SHP77 (cell line): ENCODE results near the gene PATZ1.
"Not testable (repeated sequence)": the region's sequence is repeated elsewhere in the genome, so short reads cannot be mapped to it uniquely, and the experiment has no call there.

ENCODE experiments used
- DNase-seq, 2 experiments: peaks; one replicate each; lab custom pipeline; 2025; lab: John Stamatoyannopoulos, UW

PATZ1 gene, protein sequence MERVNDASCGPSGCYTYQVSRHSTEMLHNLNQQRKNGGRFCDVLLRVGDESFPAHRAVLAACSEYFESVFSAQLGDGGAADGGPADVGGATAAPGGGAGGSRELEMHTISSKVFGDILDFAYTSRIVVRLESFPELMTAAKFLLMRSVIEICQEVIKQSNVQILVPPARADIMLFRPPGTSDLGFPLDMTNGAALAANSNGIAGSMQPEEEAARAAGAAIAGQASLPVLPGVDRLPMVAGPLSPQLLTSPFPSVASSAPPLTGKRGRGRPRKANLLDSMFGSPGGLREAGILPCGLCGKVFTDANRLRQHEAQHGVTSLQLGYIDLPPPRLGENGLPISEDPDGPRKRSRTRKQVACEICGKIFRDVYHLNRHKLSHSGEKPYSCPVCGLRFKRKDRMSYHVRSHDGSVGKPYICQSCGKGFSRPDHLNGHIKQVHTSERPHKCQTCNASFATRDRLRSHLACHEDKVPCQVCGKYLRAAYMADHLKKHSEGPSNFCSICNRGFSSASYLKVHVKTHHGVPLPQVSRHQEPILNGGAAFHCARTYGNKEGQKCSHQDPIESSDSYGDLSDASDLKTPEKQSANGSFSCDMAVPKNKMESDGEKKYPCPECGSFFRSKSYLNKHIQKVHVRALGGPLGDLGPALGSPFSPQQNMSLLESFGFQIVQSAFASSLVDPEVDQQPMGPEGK

GRCh38 chr22:31346255-31346732 is at the start of gene PATZ1:
Gene PATZ1 (minus strand): TSS chr22:31346346. CDS start chr22:31345602, 744 bp downstream.
- DNase-seq: peak; percentile 73 to 80

DNA sequence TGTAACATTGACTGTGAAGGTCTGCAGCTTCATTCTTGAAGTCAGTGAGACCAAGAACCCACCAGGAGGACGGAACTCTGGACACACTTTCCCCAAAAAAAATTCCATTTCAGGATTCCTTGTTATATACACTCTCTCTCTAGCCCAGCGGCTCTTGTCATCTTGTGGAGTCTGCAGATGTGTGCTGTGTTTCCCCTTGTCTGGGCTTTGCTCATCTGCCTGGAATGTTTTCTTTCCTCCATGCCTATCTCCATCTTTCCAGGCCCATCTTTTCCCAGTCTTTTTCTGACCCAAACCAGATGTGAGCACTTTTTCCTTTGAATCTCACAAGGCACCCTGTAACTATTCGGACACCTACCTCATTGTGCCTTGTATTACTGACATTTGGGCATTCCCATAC is 48.2 kb upstream of the PATZ1 start:
- no peak for DNase-seq

- no peak for DNase-seq
Observed at GRCh38 chr22:31393893-31394292, 47.7 kb upstream of the PATZ1 start.

GRCh38 chr22:31378651-31379050 is 32.5 kb upstream of the PATZ1 start:
- DNase-seq: not testable (repeated sequence)

DNA sequence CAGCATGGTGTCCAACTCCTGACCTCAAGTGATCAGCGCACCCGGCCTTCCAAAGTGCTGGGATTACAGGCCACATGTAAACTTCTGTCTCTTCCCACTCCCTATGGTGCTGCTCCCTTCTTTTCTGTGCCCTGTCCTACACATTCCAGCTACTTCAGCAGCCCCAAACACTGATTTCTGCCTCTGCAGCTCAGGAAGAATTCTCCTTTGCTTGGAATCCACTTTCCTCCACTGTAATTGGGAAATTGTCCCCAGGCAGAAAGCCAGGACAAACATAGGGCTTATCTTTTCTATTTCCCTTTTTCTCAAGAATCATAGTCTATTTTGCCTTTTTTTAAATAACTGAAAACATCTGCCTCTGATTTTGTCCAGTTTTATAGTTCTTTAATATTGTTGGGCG is 32.0 kb upstream of the PATZ1 start:
- DNase-seq: no peak

DNA sequence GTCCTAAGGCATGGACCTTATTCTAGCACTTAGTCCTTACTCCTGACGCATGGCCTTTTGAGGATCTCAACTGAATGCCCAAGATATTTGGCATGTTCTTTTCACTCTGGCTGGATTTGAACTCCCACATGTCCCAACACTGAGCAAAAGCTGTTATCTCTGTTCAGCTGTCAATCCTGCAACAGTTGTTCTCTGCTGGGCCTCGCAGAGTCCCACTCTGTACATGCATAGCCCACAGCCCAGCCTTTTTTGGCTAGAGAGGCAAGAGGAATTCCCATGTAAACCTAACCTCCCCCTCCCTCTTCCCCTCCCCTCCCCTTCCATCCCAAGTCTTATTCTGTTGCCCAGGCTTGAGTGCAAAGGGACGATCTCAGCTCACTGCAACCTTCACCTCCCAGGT is 31.5 kb upstream of the PATZ1 start:
- DNase-seq: no peak

GRCh38 chr22:31367426-31367825 is 21.3 kb upstream of the PATZ1 start:
- no peak for DNase-seq

GRCh38 chr22:31363885-31364465 is 17.8 kb upstream of the PATZ1 start:
- no peak for DNase-seq

- DNase-seq: no peak
Observed at GRCh38 chr22:31361743-31362142, 15.6 kb upstream of the PATZ1 start.

DNA sequence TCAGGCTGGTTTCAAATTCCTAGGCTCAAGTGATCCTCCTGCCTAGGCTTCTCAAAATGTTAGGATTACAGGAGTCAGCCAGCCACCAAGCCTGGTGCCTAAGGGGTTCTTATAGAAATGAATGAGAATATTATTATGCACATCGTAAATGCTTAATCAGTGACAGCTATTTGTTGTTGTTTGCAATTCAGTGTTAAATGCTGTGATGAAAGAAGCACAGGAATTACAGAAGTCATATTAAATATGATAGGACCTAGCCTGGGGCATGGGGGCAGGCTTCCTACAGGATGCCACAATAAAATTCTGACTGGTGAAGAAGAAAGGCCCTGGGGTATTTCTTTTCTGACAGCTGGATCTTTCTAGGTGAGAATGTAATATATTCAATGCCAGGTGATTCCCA is 13.9 kb upstream of the PATZ1 start:
- no peak for DNase-seq

- no peak for DNase-seq
Observed at GRCh38 chr22:31354515-31354914, 8.4 kb upstream of the PATZ1 start.

DNA sequence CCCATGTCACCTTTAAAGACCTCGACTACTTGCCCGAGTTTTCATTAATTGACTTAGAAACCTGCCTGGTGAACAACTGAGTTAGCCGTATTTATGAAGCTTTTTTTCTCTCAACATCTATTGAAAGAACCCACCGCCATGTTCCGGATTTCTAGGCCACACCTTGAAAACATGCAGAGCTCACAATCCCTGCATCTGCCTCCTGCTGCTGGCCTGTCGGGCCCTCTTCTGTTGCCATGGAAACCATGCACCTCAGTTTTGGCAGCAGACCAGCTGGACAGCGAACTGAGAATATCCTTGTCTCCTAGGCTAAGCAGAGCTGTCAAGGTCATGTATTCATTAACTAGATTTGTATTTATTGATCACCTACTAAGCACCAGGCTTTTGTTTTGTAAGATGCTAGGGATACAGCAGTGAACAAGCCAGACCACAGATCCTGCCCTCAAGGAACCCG is 4.3 kb upstream of the PATZ1 start:
- DNase-seq: peak; percentile 85 to 92

GRCh38 chr22:31349960-31350359 is 3.8 kb upstream of the PATZ1 start:
- DNase-seq: no peak

DNA sequence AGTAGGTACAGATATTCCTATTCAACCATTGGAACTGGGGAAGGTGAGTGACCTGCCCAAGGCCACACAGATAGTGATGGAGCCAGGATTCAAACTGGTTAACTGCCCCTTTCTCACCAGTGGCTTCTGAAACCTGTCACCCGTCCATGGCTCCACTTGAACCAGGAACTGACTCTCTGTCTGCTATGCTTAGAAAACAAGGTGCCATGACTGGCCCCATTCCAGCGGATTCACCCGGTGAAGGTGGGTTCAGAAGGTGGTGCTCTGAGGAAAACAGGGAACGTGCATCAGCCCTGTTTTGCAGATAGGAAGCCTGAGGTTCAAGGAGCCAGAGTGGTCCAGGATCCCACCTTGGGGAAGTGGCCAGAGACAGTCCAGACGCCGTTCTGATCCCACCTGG is 2.6 kb upstream of the PATZ1 start:
- no peak for DNase-seq

DNA sequence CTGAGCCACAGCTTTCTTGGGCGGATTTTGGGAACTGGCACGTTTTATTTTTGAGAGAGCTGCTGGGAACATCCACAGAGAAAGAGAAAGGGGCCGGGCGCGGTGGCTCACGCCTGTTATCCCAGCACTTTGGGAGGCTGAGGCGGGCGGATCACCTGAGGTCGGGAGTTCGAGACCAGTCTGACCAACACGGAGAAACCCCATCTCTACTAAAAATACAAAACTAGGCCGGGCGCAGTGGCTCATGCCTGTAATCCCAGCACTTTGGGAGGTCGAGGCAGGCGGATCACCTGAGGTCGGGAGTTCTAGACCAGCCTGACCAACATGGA is 1.8 kb upstream of the PATZ1 start:
- DNase-seq: not testable (repeated sequence)

DNA sequence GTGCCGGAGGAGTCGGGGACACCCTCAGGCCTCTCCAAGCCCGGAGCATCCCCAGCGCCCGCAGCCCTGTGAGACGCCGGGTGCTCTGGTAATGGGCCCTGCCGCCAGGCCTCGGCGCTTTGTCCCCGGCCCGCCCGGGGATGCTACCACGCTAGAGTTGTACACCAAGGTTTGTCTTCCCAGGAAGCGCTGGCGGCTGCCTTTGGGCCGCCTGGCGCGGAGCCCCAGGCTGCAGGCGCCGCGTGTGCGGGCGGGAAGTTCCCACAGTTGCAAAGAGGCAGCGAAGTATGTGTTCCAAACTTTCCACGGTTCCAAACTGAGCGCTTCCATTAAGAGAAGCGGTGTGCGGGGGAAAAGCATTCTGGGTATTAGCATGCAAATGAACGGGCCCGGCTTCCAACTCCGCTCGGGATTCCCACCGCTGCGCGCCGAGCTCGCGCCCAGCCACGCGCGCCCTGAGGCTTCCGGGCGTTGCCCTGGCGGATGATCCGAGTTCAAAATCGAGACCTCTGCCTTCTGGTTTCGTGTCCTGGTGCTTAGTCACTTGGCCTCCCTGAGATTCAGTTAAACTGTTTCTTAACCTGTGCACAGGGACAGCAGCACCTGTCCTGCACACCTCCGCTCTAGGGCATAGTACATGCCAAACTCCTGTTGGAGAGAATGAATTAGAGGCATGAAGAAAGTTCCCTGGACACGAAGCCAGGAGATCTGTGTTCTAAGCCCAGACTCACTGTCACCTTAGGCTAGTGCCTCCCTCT is 1.3 kb upstream of the PATZ1 start:
- DNase-seq: peak; percentile 51 to 70

- DNase-seq: peak in 1 of 2 experiments; percentile 45
Observed at GRCh38 chr22:31346733-31347250, 646 bp upstream of the PATZ1 start.

DNA sequence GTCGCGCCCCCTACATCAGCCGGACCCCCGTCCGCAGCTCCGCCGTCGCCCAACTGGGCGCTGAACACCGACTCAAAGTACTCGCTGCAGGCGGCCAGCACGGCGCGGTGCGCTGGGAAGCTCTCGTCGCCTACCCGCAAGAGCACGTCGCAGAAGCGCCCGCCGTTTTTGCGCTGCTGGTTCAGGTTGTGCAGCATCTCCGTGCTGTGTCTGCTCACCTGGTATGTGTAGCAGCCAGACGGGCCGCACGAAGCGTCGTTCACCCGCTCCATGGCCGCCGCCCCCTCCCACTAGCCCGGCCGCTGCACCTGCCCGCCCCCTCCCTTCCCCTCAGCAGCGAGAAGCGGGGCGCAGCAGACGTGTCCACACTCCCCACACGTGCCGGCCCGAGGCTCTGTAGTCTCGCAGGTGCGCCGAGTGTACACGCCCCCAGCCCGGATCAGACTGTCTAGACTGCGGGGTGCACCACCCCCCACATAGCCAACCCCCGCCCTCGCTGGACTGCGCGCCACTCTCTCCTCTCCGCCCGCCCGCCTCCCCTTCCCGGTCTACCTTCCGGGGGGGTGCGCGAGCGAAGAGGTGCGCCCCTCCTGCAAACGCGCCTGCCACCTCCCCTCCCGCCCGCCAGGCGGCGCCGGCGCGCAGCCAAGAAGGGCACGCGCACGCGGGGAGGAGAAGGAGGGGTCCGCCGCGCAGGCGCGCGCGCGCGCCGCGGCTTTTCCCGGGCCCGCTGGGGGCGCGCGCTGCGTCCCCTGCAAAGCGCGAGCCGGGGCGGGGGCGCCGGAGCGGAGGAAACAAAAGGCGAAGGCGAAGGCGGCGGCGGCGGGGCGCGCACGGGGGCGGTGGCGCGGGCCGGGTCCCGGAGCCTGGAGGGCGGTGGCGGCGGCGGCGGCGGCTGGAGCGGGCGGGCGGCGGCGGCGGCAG is 553 bp downstream of the PATZ1 start:
- peak; percentile 76 to 83 for DNase-seq

DNA sequence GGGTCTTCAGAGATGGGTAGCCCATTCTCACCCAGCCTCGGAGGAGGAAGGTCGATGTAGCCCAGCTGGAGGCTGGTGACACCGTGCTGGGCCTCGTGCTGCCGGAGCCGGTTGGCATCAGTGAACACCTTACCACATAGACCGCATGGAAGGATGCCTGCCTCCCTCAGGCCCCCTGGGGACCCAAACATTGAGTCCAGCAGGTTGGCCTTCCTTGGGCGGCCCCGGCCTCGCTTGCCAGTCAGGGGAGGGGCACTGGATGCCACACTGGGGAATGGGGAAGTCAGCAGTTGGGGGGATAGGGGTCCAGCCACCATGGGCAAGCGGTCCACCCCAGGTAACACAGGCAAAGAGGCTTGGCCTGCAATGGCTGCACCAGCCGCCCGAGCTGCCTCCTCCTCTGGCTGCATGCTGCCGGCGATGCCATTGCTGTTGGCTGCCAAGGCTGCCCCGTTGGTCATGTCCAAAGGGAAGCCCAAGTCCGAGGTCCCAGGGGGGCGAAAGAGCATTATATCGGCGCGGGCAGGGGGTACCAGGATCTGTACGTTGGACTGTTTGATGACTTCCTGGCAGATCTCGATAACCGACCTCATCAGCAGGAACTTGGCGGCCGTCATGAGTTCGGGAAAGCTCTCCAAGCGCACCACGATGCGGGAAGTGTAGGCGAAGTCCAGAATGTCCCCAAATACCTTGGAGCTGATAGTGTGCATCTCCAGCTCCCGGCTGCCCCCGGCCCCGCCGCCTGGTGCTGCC is 1.4 kb downstream of the PATZ1 start:
- no peak for DNase-seq

DNA sequence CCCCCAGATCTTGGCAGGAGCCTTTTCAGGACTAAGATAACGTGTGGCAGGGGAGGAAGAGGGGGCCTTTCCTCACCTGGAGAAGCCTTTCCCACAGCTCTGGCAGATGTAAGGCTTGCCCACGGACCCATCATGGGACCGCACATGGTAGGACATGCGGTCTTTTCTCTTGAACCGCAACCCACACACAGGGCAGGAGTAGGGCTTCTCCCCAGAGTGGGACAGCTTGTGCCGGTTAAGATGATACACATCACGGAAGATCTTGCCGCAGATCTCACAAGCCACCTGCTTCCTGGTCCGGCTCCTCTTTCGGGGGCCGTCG is 1.9 kb downstream of the PATZ1 start:
- no peak for DNase-seq
